Thymus (tissue), 11 donors: ENCODE measurements around the gene CTH. TPM values are rescaled to one million over a fixed set of nuclear protein-coding genes. Genes with fewer than 3 reads are reported as not detected.
"Not testable (repeated sequence)": the region's sequence is repeated elsewhere in the genome, so short reads cannot be mapped to it uniquely, and the experiment has no call there.

ENCODE experiments used
- DNase-seq, 9 donors: peaks; one replicate each; pipeline ENCODE4 v3.0.0-alpha.2; 2013; ENCODE audit warnings: low spot score in 9 of 9, low read depth in 6 of 9, missing footprints in 1 of 9
- H3K27ac ChIP-seq, 2 donors: one replicate each; pipeline ENCODE4 v1.5.1; 2013; ENCODE audit warnings: control low read depth in 1 of 2, low read depth in 1 of 2, low read length in 1 of 2, mild to moderate bottlenecking in 1 of 2, moderate library complexity in 1 of 2
- H3K27me3 ChIP-seq, 2 donors: one replicate each; pipeline ENCODE4 v1.5.1; 2013; ENCODE audit warnings: low read length in 1 of 2; ENCODE audit not compliant: control insufficient read depth in 2 of 2, insufficient read depth in 1 of 2
- H3K36me3 ChIP-seq, 2 donors: one replicate each; pipeline ENCODE4 v1.5.1; 2013; ENCODE audit warnings: low read length in 1 of 2, mild to moderate bottlenecking in 1 of 2, moderate library complexity in 1 of 2; ENCODE audit not compliant: control insufficient read depth in 2 of 2, insufficient read depth in 2 of 2
- H3K4me1 ChIP-seq, 2 donors: one replicate each; pipeline ENCODE4 v1.5.1; 2013; ENCODE audit warnings: low read length in 2 of 2; ENCODE audit not compliant: control insufficient read depth in 2 of 2, insufficient read depth in 2 of 2
- H3K4me3 ChIP-seq, 2 donors: one replicate each; pipeline ENCODE4 v1.5.1; 2013; ENCODE audit warnings: low read length in 2 of 2, control low read depth in 1 of 2, mild to moderate bottlenecking in 1 of 2
- H3K9me3 ChIP-seq, 2 donors: one replicate each; pipeline ENCODE4 v1.5.1; 2013; ENCODE audit warnings: low read length in 1 of 2, mild to moderate bottlenecking in 1 of 2; ENCODE audit not compliant: control insufficient read depth in 2 of 2, insufficient read depth in 1 of 2
- WGBS: extraction: QIAGEN DNeasy Blood & Tissue Kit; methylation state at CpG from one replicate; pipeline ENCODE4 v1.1.7; 2013; 5-methylcytosine and 5-hydroxymethylcytosine counted together
- polyA plus RNA-seq: library from polyadenylated mRNA; stranded (reverse); fragments of 200-250 nt; gene quantifications from one replicate; pipeline ENCODE4 v1.2.3, GENCODE V29; 2013
- total RNA-seq: library from RNA; stranded (reverse); fragments of 120-200 nt; gene quantifications from one replicate; pipeline ENCODE4 v1.2.4, GENCODE V29; 2013
- donor health status: healthy.

CTH gene
- total and polyA plus RNA-seq, 2 donors = 1.4 to 2.8 TPM

DNA sequence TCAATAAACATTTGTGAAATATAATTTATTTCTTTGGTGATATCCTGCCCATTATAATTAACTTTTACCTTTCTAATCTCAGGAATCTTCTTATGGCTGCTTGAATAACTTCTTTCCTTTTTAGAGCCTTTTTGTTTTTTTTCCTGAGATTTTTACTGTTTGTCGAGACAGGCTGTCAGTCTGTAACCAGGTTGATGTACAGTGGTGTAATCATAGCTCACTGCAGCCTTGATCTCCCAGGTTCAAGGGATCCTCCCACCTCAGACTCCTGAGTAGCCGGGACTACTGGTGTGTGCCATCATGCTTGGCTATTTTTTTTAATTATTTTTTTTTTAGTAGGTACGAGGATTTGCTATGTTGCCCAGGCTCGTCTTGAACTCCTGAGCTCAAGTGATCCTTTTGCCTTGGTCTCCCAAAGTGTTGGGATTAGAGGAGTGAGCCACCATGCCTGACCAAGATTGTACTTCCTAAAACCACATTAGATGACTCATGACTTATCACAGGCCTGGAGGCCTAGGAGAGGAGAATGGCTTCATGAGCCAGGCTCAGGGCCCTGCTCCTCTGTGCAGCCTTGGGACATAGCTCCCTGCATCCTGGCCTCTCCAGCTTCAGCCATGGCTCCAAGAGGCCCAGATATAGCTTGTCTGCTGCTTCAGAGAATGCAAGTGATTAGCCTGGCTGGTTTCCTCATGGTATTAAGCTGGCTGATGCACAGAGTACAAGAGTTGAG lies 48.6 kb downstream of the CTH start:
- no peaks in the 10 kb centered on the region for H3K4me1 ChIP-seq

DNA sequence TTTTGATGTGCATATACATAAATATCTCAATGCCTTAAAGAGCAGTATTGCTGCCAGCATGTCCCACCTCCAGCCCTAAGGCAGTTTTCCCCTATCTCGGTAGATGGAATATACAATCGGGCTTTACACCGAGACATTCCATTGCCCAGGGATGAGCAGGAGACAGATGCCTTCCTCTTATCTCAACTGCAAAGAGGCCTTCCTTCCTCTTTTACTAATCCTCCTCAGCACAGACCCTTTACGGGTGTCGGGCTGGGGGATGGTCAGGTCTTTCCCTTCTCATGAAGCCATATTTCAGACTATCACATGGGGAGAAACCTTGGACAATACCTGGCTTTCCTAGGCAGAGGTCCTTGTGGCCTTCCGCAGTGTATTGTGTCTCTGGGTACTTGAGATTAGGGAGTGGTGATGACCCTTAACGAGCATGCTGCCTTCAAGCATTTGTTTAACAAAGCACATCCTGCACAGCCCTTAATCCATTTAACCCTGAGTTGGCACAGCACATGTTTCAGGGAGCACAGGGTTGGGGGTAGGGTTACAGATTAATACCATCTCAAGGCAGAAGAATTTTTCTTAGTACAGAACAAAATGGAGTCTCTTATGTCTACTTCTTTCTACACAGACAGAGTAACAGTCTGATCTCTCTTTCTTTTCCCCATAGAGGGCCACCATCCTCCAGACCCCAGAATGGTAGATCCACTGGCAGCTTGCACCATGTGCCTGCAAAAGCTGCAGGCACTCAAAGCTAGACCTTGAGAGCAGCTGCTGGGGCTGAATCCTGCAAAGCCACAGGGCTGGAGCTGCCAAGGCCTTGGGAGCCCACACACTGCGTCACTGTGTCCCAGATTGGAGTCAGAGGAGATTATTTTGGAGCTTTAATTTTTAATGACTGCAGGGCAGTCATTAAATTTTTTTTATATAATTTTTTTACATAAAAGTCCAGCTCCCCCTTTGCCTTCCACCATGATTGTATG lies 50.0 kb downstream of the CTH start:
- H3K9me3 ChIP-seq, H3K4me1 ChIP-seq, DNase-seq, H3K27ac ChIP-seq, H3K27me3 ChIP-seq, H3K36me3 ChIP-seq, H3K4me3 ChIP-seq: not testable (repeated sequence)
- whole genome bisulfite sequencing = 49% methylated on average over 8 of the region's 8 CpGs

More for the DNA sequence above, 48.6 kb downstream of the CTH start:
- Histone ChIP-seq H3K9me3 (no peaks in the 10 kb centered on the region), H3K4me3 (no peak overlapping the region), H3K36me3 (no peaks in the 10 kb centered on the region), H3K27me3 (no peaks in the 10 kb centered on the region), H3K27ac (no peak overlapping the region)
- DNase-seq = no peak
- 96% methylated on average over 4 of the region's 4 CpGs for WGBS

DNA sequence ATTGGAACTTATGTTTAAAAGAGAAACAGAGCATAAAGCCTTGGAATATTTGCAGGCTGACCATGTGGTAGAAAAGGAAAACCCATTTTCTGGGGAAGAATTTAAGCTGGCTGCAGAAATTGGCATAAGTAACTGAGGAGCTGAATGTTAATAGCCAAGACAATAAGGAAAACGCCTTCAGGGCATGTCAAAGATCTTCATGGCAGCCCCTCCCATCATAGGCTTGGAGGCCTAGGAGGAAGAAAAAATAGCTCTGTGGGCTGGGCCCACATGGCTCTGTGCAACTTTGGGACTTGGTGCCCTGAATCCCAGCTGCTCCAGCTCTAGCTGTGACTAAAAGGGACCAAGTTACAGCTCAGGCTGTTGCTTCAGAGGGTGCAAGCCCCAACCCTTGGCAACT lies 51.5 kb downstream of the CTH start:
- no peak for DNase-seq
- Histone ChIP-seq H3K27ac (no peak overlapping the region), H3K4me1 (no peaks in the 10 kb centered on the region), H3K4me3 (no peak overlapping the region), H3K36me3 (no peaks in the 10 kb centered on the region), H3K27me3 (no peaks in the 10 kb centered on the region), H3K9me3 (no peaks in the 10 kb centered on the region)
- WGBS = 94% methylated on average over 1 of the region's 1 CpG

DNA sequence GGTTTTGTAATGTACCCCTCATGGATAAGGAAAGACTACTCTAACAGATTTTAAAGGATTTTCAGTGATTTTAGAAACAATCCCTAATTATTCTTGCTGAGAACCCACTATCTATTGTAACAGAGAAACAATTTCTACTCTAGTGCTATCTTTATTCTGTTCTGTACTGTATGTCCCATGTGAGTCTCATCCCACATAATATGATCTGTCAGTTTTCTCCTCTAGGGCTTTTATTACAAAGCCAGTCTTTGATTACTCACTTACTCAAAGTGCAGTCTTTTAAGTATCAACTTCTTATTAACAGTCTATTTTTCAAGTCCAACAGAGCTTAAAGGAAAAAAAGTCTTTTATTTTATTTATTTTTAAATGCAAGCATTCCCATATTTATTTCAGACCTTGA lies 54.8 kb downstream of the CTH start:
- no peak for DNase-seq
- no peak overlapping the region for H3K27ac ChIP-seq
- no peaks in the 10 kb centered on the region for H3K4me1 ChIP-seq
- no peak overlapping the region for H3K4me3 ChIP-seq
- no peaks in the 10 kb centered on the region for H3K36me3 ChIP-seq
- H3K27me3 ChIP-seq = no peaks in the 10 kb centered on the region
- H3K9me3 ChIP-seq = no peaks in the 10 kb centered on the region

DNA sequence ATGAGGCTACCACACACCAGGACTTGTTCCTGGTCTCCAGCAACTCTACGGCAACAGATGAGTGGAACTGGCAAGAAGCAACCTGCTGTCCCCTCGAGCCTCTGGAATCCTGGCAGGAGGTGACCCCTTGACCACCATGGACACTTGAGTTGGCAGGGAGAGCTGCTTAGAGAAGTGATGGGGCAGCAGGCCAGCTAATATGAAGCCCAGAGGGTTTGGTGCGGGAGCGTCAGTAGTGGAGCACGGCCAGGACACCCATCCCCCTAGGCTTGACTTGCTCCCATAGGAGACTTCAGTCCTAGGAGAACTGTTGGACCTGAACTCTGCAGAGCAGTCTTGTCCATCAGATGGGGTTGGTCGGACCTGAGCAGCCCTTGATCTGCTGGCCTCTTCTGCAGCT lies 56.5 kb downstream of the CTH start:
- no peak for DNase-seq
- Histone ChIP-seq H3K36me3 (no peaks in the 10 kb centered on the region), H3K4me1 (no peaks in the 10 kb centered on the region), H3K27ac (no peak overlapping the region), H3K4me3 (no peak overlapping the region), H3K9me3 (no peaks in the 10 kb centered on the region), H3K27me3 (no peaks in the 10 kb centered on the region)
- WGBS = 93% methylated on average over 6 of the region's 6 CpGs

DNA sequence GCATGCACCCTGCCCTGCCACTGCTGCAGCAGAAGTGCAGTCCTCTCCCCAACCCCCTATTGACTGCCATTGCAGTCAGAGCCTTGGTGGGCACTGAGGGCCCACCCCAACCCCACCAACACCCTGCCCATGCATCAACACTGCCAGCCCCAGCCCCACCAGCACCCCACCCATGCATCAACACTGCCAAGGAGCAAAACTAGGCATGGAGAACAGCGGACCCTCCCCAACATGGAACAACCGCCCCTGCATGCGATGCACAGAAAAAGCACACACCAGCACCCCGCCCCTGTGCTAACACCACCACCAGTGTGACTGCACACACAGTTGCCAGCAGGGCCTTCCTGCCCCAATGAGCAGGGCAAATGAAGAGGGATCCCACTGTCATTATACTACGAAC lies 57.1 kb downstream of the CTH start:
- no peak for DNase-seq
- no peaks in the 10 kb centered on the region for H3K27me3 ChIP-seq
- no peak overlapping the region for H3K4me3 ChIP-seq
- no peak overlapping the region for H3K27ac ChIP-seq
- no peaks in the 10 kb centered on the region for H3K9me3 ChIP-seq
- WGBS = 96% methylated on average over 5 of the region's 5 CpGs
- no peaks in the 10 kb centered on the region for H3K36me3 ChIP-seq
- no peaks in the 10 kb centered on the region for H3K4me1 ChIP-seq

DNA sequence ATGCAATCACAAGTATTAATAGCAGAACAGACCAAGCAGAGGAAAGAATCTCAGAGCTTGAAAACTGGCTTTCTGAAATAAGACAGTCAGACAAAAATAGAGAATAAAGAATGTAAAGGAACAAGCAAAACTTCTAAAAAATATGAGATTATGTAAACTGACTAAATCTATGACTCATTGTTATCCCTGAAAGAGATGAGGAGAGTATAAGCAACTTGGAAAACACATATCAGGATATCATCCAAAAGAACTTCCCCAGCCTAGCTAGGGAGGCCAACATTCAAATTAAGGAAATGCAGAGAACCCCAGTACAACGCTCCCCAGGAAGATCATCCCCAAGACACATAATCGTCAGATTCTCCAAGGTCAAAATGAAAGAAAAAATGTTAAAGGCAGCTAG lies 58.1 kb downstream of the CTH start:
- not testable (repeated sequence) for DNase-seq, H3K27me3 ChIP-seq, H3K4me3 ChIP-seq, H3K36me3 ChIP-seq, H3K4me1 ChIP-seq, H3K9me3 ChIP-seq, H3K27ac ChIP-seq
- WGBS = 93% methylated on average over 2 of the region's 2 CpGs

DNA sequence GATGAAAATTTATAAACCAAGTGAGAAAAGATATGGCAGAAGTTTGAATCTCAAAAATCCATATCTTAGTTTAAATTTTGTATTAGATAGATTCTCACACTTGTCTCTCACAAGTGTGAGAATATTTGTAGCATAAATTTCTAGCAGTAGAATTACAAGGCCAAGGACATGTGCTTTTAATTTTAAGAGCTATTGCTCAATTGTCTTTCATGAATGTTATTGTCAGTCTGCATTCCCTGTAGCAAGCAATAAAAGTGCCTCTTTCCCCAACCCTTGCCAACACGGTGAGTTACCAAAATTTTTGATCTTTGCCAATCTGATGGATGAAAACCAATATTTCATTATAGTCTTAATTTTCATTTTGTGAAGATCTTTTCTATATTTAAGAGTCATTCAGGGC lies 64.0 kb downstream of the CTH start:
- 97% methylated on average over 1 of the region's 1 CpG for WGBS

DNA sequence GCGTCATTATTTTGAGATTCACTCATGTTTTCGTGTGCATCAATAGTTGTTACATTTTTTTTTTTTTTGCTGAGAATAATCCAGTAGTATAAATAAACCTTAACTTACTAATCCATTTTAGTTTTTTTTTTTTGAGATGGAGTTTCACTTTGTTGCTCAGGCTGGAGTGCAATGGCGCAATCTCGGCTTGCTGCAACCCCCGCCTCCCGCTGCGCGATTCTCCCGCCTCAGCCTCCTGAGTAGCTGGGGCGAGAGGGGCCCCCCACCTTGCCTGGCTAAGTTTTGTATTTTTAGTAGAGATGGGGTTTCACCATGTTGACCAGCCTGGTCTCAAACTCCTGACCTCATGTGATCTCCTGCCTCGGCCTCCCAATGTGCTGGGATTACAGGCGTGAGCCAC lies 66.0 kb downstream of the CTH start:
- Histone ChIP-seq H3K4me1 (no peaks in the 10 kb centered on the region), H3K27me3 (no peaks in the 10 kb centered on the region), H3K4me3 (no peak overlapping the region), H3K27ac (no peak overlapping the region), H3K9me3 (no peaks in the 10 kb centered on the region), H3K36me3 (no peaks in the 10 kb centered on the region)
- DNase-seq = no peak
- 98% methylated on average over 12 of the region's 12 CpGs for WGBS

More for the DNA sequence above, 64.0 kb downstream of the CTH start:
- Histone ChIP-seq H3K4me3 (no peak overlapping the region), H3K36me3 (no peaks in the 10 kb centered on the region), H3K4me1 (no peaks in the 10 kb centered on the region), H3K27ac (no peak overlapping the region), H3K27me3 (no peaks in the 10 kb centered on the region), H3K9me3 (no peaks in the 10 kb centered on the region)
- DNase-seq = no peak
